22Rv1 (cell line): ENCODE results near the gene GAB2.

Source experiments
- H3K27ac ChIP-seq: fragments of 450-650 bp; 2 replicates; pipeline ENCODE4 v1.5.1; 2017
- CTCF ChIP-seq: fragments of 450-650 bp; IDR thresholded peaks from 2 replicates; pipeline ENCODE4 v1.5.1; 2017; ENCODE audit warnings: mild to moderate bottlenecking
- ZFX ChIP-seq: fragments of 450-650 bp; IDR thresholded peaks from 2 replicates; pipeline ENCODE4 v1.6.1; 2017; ENCODE audit warnings: antibody characterized with exemption, borderline replicate concordance

GAB2 gene

GRCh38 chr11:78390809-78391208 lies 26.8 kb downstream of the GAB2 start:
- H3K27ac ChIP-seq, result no peak overlapping the region
- TF ChIP-seq CTCF (no peak), ZFX (no peak)

GRCh38 chr11:78386215-78386941 lies 31.2 kb downstream of the GAB2 start:
- H3K27ac ChIP-seq, result no peak overlapping the region

GRCh38 chr11:78385205-78385604 lies 32.4 kb downstream of the GAB2 start:
- TF ChIP-seq CTCF (no peak), ZFX (no peak)
- H3K27ac ChIP-seq, result no peak overlapping the region

More at GRCh38 chr11:78386215-78386941, 31.2 kb downstream of the GAB2 start:
- TF ChIP-seq CTCF (no peak), ZFX (no peak)

GRCh38 chr11:78384231-78384630 lies 33.4 kb downstream of the GAB2 start:
- no peak for TF ChIP-seq ZFX
- TF ChIP-seq CTCF, result no peak
- H3K27ac ChIP-seq, result no peak overlapping the region

GRCh38 chr11:78381865-78382264 lies 35.8 kb downstream of the GAB2 start:
- TF ChIP-seq CTCF, result no peak
- H3K27ac ChIP-seq, result no peak overlapping the region

- no peak for TF ChIP-seq CTCF
- no peak for TF ChIP-seq ZFX
- no peak overlapping the region for H3K27ac ChIP-seq
Measured at GRCh38 chr11:78380615-78381051, 37.0 kb downstream of the GAB2 start.

GRCh38 chr11:78379039-78379670 lies 38.5 kb downstream of the GAB2 start:
- H3K27ac ChIP-seq, result no peak overlapping the region
- TF ChIP-seq ZFX (no peak), CTCF (no peak)
